WTC11 (cell line): ENCODE measurements around the gene SSH2.

Experiments used
- CTCF ChIP-seq: fragments of 200-600 bp; IDR thresholded peaks from 2 replicates; pipeline ENCODE4 v1.8.0; 2022; ENCODE audit warnings: antibody characterized with exemption
- ELF4 ChIP-seq: sonication (generic); formaldehyde crosslinking; IDR thresholded peaks from 2 replicates; pipeline ENCODE4 v1.8.1; 2022; ENCODE audit warnings: low read depth, mild to moderate bottlenecking, moderate library complexity, missing genetic modification reagents
- ETV6 ChIP-seq: sonication (generic); formaldehyde crosslinking; IDR thresholded peaks from 2 replicates; pipeline ENCODE4 v1.8.1; 2022; ENCODE audit warnings: mild to moderate bottlenecking, missing genetic modification reagents
- FOXP1 ChIP-seq: sonication (generic); formaldehyde crosslinking; IDR thresholded peaks from 2 replicates; pipeline ENCODE4 v1.8.0; 2022; ENCODE audit warnings: missing genetic modification reagents, mild to moderate bottlenecking, moderate library complexity, borderline replicate concordance
- JAZF1 ChIP-seq: fragments of 250-450 bp; sonication (Bioruptor Pico); IDR thresholded peaks from 2 replicates; pipeline ENCODE4 v1.9.0; 2021; ENCODE audit warnings: moderate library complexity, mild to moderate bottlenecking, inconsistent platforms
- MAX ChIP-seq: sonication (generic); formaldehyde crosslinking; IDR thresholded peaks from 2 replicates; pipeline ENCODE4 v1.8.0; 2022; ENCODE audit warnings: mild to moderate bottlenecking, missing genetic modification reagents
- NFYB ChIP-seq: sonication (generic); formaldehyde crosslinking; conservative IDR thresholded peaks from 2 replicates; pipeline ENCODE4 v1.8.0; 2022; ENCODE audit warnings: low read depth, missing genetic modification reagents
- NR3C1 ChIP-seq: sonication (generic); formaldehyde crosslinking; conservative IDR thresholded peaks from 2 replicates; pipeline ENCODE4 v1.8.1; 2023; ENCODE audit warnings: low read depth, mild to moderate bottlenecking, missing genetic modification reagents
- SP1 ChIP-seq: sonication (generic); formaldehyde crosslinking; conservative IDR thresholded peaks from 2 replicates; pipeline ENCODE4 v1.8.1; 2022; ENCODE audit warnings: missing genetic modification reagents
- STAT6 ChIP-seq: sonication (generic); formaldehyde crosslinking; conservative IDR thresholded peaks from 2 replicates; pipeline ENCODE4 v1.8.1; 2023; ENCODE audit warnings: mild to moderate bottlenecking, low read depth, missing genetic modification reagents, moderate library complexity
- ZNF121 ChIP-seq: sonication (generic); formaldehyde crosslinking; IDR thresholded peaks from 2 replicates; pipeline ENCODE4 v1.8.0; 2023; ENCODE audit warnings: missing genetic modification reagents
- ZNF232 ChIP-seq: sonication (generic); formaldehyde crosslinking; IDR thresholded peaks from 2 replicates; pipeline ENCODE4 v1.8.0; 2022; ENCODE audit warnings: mild to moderate bottlenecking, missing genetic modification reagents
- ZNF263 ChIP-seq: sonication (generic); formaldehyde crosslinking; IDR thresholded peaks from 2 replicates; pipeline ENCODE4 v1.8.1; 2022; ENCODE audit warnings: low read depth, mild to moderate bottlenecking, moderate library complexity, missing genetic modification reagents
- TF ChIP-seq, protein P1 (sequence below): sonication (generic); formaldehyde crosslinking; conservative IDR thresholded peaks from 2 replicates; pipeline ENCODE4 v1.8.1; 2022; ENCODE audit warnings: mild to moderate bottlenecking, missing genetic modification reagents

DNA sequence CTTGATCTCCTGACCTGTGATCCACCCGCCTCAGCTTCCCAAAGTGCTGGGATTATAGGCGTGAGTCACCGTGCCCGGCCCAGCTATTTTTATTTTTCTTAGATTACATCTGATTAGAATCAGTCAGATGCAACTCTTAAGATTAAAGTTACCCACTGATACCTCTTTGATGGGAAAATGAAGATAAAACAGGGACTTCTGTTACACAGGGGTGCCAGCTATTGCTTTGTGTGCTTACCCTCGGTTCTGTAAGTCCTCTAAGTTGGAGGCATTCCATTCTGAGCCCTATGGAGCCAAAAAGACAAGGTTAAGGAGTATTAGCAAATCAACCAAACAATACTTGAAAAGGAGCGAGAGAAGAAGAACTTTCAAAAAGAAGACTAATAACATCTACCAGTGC is 274.7 kb downstream of the SSH2 start:
- TF ChIP-seq ZNF232 (CRISPR knock-in tag) (no peak), ZNF263 (CRISPR knock-in tag) (no peak), MAX (CRISPR knock-in tag) (no peak), NFYB (CRISPR knock-in tag) (no peak), ETV6 (CRISPR knock-in tag) (no peak), SP1 (no peak), CTCF (no peak), ZNF121 (CRISPR knock-in tag) (no peak), JAZF1 (CRISPR knock-in tag) (no peak), ELF4 (CRISPR knock-in tag) (no peak), FOXP1 (CRISPR knock-in tag) (no peak), STAT6 (CRISPR knock-in tag) (no peak), NR3C1 (no peak)
- TF ChIP-seq, protein P1, sequence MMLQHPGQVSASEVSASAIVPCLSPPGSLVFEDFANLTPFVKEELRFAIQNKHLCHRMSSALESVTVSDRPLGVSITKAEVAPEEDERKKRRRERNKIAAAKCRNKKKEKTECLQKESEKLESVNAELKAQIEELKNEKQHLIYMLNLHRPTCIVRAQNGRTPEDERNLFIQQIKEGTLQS = no peak
